Neural cell (in vitro differentiated cells): Measurements from ENCODE around the gene KCTD21. TPM values are rescaled to one million over a fixed set of nuclear protein-coding genes. Genes with fewer than 3 reads are reported as not detected.

Experiments
- H2AFZ ChIP-seq: fragments of 200-600, 300-800 bp; sonication (generic), shearing (Covaris generic); 2 replicates; pipeline ENCODE4 v1.6.0; 2014; ENCODE audit warnings: low read depth, mild to moderate bottlenecking, antibody characterized with exemption, low read length, moderate library complexity
- H3F3A ChIP-seq: fragments of 200-600 bp; shearing (Covaris generic); 2 replicates; pipeline ENCODE4 v1.6.1; 2016; ENCODE audit warnings: mild to moderate bottlenecking, moderate library complexity, mixed read lengths, antibody characterized with exemption, low read length; ENCODE audit not compliant: insufficient read depth, poor library complexity, severe bottlenecking
- H3K27ac ChIP-seq: fragments of 200-600, 300-800 bp; sonication (generic), shearing (Covaris generic); 2 replicates; pipeline ENCODE4 v1.5.1; 2014; ENCODE audit warnings: mild to moderate bottlenecking, low read length, moderate library complexity
- H3K27me3 ChIP-seq: fragments of 300-800, 200-600 bp; sonication (generic), shearing (Covaris generic); 2 replicates; pipeline ENCODE4 v1.6.0; 2014; ENCODE audit warnings: mild to moderate bottlenecking, low read depth, low read length, moderate library complexity; ENCODE audit not compliant: insufficient read depth
- H3K36me3 ChIP-seq: fragments of 300-800, 200-600 bp; sonication (generic), shearing (Covaris generic); 2 replicates; pipeline ENCODE4 v1.5.1; 2014; ENCODE audit warnings: mild to moderate bottlenecking, antibody characterized with exemption, low read length, moderate library complexity; ENCODE audit not compliant: insufficient read depth
- H3K4me2 ChIP-seq: fragments of 300-800, 200-600 bp; sonication (generic), shearing (Covaris generic); 2 replicates; pipeline ENCODE4 v1.6.0; 2014; ENCODE audit warnings: mild to moderate bottlenecking, low read length
- H3K4me3 ChIP-seq: fragments of 300-800, 200-600 bp; sonication (generic), shearing (Covaris generic); 2 replicates; pipeline ENCODE4 v1.5.1; 2014; ENCODE audit warnings: mild to moderate bottlenecking, low read length, moderate library complexity
- H3K79me2 ChIP-seq: fragments of 200-600 bp; shearing (Covaris generic); replicated peaks from 2 replicates; pipeline ENCODE4 v1.6.0; 2014; ENCODE audit warnings: mild to moderate bottlenecking, low read length, moderate library complexity; ENCODE audit not compliant: insufficient read depth
- H3K9ac ChIP-seq: fragments of 300-800, 200-600 bp; sonication (generic), shearing (Covaris generic); 2 replicates; pipeline ENCODE4 v1.6.1; 2016; ENCODE audit warnings: mild to moderate bottlenecking, low read length, mixed read lengths
- H3K9me2 ChIP-seq: fragments of 200-600 bp; shearing (Covaris generic); 2 replicates; pipeline ENCODE4 v1.6.1; 2016; ENCODE audit warnings: mild to moderate bottlenecking, low read length, mixed read lengths; ENCODE audit not compliant: insufficient read depth
- H3K9me3 ChIP-seq: fragments of 200-600, 300-800 bp; sonication (generic), shearing (Covaris generic); 2 replicates; pipeline ENCODE4 v1.6.1; 2016; ENCODE audit warnings: mild to moderate bottlenecking, mixed run types, low read length, moderate library complexity, mixed read lengths
- H4K20me1 ChIP-seq: fragments of 200-600 bp; shearing (Covaris generic); 2 replicates; pipeline ENCODE4 v1.6.1; 2016; ENCODE audit warnings: mild to moderate bottlenecking, mixed run types; ENCODE audit not compliant: insufficient read depth
- CTCF ChIP-seq: fragments of 450-650 bp; IDR thresholded peaks from 2 replicates; pipeline ENCODE4 v1.5.1; 2014; ENCODE audit warnings: antibody characterized with exemption, mild to moderate bottlenecking, moderate library complexity; ENCODE audit not compliant: poor library complexity, severe bottlenecking
- EP300 ChIP-seq: fragments of 450-650 bp; conservative IDR thresholded peaks from 2 replicates; pipeline ENCODE4 v1.6.1; 2014; ENCODE audit warnings: antibody characterized with exemption, mild to moderate bottlenecking, moderate library complexity; ENCODE audit not compliant: poor library complexity, severe bottlenecking
- EZH2 ChIP-seq: fragments of 200-600, 300-800 bp; shearing (Covaris generic), sonication (generic); IDR thresholded peaks from 2 replicates; pipeline ENCODE4 v1.6.1; 2014; ENCODE audit warnings: antibody characterized with exemption, low read length, borderline replicate concordance, mild to moderate bottlenecking; ENCODE audit not compliant: insufficient read depth, poor library complexity, severe bottlenecking
- POLR2AphosphoS5 ChIP-seq: IDR thresholded peaks from 2 replicates; pipeline ENCODE4 v1.6.1; 2012
- RAD21 ChIP-seq: fragments of 450-650 bp; conservative IDR thresholded peaks from 2 replicates; pipeline ENCODE4 v1.6.1; 2014; ENCODE audit warnings: antibody characterized with exemption, mild to moderate bottlenecking, moderate library complexity
- SMC3 ChIP-seq: fragments of 450-650 bp; conservative IDR thresholded peaks from 2 replicates; pipeline ENCODE4 v1.6.1; 2014; ENCODE audit warnings: antibody characterized with exemption, mild to moderate bottlenecking, moderate library complexity; ENCODE audit not compliant: poor library complexity
- TAF1 ChIP-seq: IDR thresholded peaks from 2 replicates; pipeline ENCODE4 v1.6.1; 2012; ENCODE audit warnings: low read depth
- polyA plus RNA-seq: library from polyadenylated mRNA; depleted of rRNA; stranded (reverse); fragments of >200 nt; gene quantifications from 2 replicates; pipeline ENCODE4 v1.2.3, GENCODE V29; 2014

The KCTD21 gene
- polyA plus RNA-seq, 1 donor from 2014 or later = 1.4 TPM

DNA sequence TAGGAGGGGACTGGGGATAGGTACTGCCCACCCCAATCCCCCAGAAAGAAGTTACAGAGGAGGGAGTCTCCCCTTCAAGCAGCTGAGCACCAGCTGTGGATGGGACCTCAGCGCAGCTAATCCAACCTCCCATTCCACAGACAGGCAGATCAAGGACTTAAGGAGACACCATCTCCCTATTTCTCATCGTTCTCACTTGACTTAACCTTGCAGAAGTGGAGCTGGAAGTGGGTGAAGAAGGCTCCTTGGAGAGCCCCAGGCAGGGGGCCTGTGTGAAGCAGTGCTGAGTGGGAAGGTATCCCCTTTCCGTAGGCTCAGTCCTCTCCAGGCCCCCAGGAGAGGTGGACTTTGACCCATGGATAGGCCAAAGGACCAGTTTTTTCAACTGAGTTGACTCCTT is 27.6 kb upstream of the KCTD21 start:
- Histone ChIP-seq H3K4me2 (no peak overlapping the region), H3F3A (no peaks in the 10 kb centered on the region), H3K4me3 (no peak overlapping the region), H3K27ac (no peak overlapping the region), H3K79me2 (no peaks in the 10 kb centered on the region), H3K27me3 (no peaks in the 10 kb centered on the region), H4K20me1 (no peaks in the 10 kb centered on the region), H2AFZ (no peak overlapping the region), H3K9me3 (no peaks in the 10 kb centered on the region), H3K9ac (no peak overlapping the region), H3K36me3 (peaks cover 12% of the 10 kb centered on the region), H3K9me2 (no peaks in the 10 kb centered on the region)
- no peak for TF ChIP-seq EZH2
- TF ChIP-seq EP300 = no peak
- no peak for TF ChIP-seq CTCF

DNA sequence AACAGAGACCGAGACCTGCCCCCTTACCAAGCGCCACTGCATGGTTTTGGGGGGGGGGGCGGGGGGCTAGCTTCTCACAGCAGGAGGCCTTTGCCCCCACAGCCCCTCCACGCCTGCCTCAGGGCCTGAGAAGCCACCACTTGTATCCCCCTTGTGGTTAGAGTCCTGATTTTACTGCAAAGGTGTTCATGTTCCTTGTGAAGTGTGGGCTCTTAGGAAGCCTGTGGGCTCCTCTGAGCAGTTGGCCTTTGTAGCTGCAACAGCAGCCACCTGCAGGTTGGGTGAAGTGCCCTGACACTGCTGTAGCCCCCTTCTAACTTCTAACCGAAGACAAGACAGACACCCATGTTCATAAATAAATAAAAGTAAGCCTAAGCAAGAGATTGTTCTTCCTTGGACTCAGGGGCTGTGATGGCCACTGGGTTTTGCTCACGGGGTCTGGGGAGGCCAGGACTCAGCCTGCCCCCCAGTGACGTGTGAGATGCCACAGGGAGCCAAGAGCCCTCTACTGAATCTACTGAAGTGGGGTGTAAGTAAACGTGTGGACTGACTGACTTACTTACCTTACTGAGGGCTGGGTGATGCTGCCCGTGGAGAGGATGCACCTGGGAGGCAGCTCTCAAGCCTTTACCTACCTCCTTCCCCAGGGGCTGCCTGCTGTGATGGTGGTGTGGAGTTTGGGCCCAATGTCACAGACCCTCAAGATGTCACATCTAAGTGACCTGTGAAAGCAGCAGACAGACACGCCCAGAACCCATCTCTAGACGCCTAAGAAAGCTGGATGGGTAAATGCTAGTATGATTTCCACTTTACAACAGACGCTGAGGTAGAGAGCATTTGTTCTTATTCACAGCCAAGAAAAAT is 26.1 kb upstream of the KCTD21 start:
- no peaks in the 10 kb centered on the region for H3K9me2 ChIP-seq
- no peak overlapping the region for H3K27ac ChIP-seq
- H3F3A ChIP-seq = no peaks in the 10 kb centered on the region
- H2AFZ ChIP-seq = no peak overlapping the region
- H3K4me2 ChIP-seq = no peak overlapping the region
- no peaks in the 10 kb centered on the region for H4K20me1 ChIP-seq
- H3K36me3 ChIP-seq = peaks cover 12% of the 10 kb centered on the region
- H3K9me3 ChIP-seq = no peaks in the 10 kb centered on the region
- H3K79me2 ChIP-seq = no peaks in the 10 kb centered on the region
- no peak overlapping the region for H3K4me3 ChIP-seq
- H3K9ac ChIP-seq = no peak overlapping the region
- TF ChIP-seq RAD21 = no peak
- TF ChIP-seq EZH2 = no peak
- no peak for TF ChIP-seq SMC3
- TF ChIP-seq POLR2AphosphoS5 = no peak
- TF ChIP-seq TAF1 = no peak
- no peak for TF ChIP-seq CTCF
- H3K27me3 ChIP-seq = no peaks in the 10 kb centered on the region
